Stimulated activated naive CD8-positive, alpha-beta T cell treated with anti-CD3 and anti-CD28 coated beads, Interleukin-15, Interleukin-2, amounts not matched to agents 100 U/mL and 50 U/mL, for 24 hours (primary cell): ENCODE measurements around the gene BMPR2.
"Not testable (repeated sequence)": the region's sequence is repeated elsewhere in the genome, so short reads cannot be mapped to it uniquely, and the experiment has no call there.

Experiments
- ATAC-seq: fragments of 150-1000 bp; cut with Tn5 transposase; one replicate; pipeline ENCODE4 v1.10.0; 2021
- DNase-seq: peaks from one replicate; pipeline ENCODE4 v3.0.0; 2021

Gene BMPR2

GRCh38 chr2:202375609-202376408 lies at the start of gene BMPR2:
Gene BMPR2, plus strand, starts transcription at chr2:202376327. Its CDS starts 1,148 bp downstream, at chr2:202377475.
- DNase-seq (peak; percentile 89), ATAC-seq (peak; percentile 81)

DNA sequence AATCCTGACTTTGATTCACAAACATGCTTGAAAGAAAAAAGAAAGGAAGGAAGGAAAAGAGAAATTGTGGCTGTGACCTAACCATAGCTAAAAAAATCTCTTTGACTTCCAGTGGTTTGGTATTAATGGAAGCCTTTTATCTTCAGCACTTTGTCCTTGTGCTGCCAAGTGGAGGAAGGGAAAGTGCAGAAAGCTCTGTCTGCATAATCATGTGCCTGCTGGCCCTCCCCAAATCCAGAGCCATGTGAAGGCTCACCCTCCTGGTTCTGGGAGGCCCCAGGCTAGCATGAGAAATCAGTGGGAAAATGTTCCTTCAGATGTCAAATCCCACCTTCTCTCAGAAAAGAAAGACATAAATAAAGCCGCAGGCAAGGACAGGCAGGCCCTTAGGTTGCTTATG lies 48.3 kb upstream of the BMPR2 start:
- no peak for ATAC-seq
- DNase-seq: no peak

DNA sequence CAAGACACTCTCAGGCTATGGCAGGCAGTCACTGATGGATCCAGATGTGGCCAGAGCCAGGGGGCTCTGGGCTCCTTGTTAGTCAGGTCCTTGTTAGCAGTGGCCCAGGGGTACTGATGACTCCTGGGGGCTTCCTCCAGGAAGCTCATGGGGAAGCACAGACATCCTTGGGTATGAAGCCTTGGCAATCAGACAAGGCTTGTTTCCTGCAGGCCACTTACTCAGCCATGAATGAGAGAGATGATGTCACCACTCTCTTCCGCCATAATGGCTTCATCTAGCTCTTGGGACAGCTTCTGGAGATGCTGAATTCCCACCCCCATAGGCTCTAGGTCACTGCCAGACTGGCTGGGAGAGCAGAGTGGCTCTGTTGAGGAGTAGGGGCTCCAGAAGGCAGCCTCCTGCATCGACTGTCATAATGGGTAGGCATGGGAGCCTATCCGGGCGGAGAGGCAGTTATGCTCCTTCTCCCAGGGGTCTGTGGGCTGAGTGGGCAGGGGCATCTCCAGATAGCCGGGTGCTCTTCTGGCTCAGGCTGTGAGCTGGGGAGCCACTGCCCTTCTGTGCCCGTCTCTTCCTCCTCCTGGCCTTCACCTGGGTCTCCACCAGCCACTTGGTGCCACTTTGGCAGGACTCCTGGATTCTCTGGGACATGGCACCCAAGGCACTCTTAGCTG lies 40.2 kb upstream of the BMPR2 start:
- DNase-seq: no peak
- ATAC-seq: no peak

- ATAC-seq (no peak), DNase-seq (no peak)
These were observed 39.0 kb upstream of the BMPR2 start for GRCh38 chr2:202337151-202337550.

- no peak for ATAC-seq
These were observed 38.3 kb upstream of the BMPR2 start for GRCh38 chr2:202337706-202338346.

DNA sequence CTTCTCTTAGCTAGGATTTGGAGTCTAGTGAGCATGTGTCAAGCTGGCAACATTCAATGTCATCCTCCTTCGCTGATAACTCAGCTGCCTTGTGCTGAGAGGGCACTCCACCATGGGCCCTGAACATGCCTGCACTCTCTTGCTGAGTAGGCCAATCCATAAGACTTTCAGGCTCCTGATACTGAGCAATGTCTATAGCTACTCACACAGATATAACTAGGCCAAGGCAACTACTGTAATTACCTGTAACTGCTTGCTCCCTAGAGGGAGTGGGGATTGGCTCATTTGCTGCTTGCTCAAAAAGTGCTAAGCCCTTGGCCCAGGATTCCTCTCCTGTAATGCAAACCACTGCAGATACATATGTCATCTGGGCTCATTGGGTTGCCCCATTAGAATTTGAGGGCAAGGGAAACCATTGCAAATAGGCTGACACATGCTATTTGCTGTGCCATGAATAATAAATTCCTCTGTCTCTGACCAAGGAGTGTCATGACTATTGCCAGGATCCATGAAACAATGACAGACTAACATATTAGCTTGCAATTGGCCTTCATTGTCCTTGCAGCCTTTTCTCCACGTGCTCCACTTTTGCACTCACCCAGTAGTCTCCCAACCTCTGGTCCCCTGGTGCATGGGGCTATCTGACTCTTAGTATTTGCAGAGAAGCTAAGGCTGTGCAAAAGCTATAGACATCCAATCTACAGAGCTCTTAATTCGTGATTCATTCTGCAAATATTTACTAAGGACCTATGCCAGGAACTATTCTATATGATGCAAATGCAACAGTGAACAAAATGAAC lies 36.9 kb upstream of the BMPR2 start:
- ATAC-seq (no peak), DNase-seq (no peak)

More at GRCh38 chr2:202337706-202338346, 38.3 kb upstream of the BMPR2 start:
- no peak for DNase-seq

DNA sequence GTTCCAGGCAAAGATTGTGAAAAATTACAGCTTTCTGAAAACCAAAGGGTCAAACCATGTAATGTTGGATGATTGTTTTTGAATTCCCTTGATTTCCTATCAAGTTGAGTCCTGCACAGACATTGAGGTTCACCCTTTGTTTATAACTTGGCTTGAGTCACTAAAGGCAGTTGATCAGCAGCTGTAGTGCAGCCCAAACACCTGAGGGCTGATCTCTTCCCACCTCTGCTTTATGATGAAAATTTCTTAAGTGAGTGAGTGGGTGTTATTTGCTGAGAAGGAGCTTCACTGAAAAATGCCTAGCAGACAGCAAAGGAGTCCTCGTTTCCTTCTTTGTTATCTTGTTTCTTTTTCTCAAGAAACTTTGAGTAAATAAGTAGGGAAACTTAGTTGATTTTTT lies 31.9 kb upstream of the BMPR2 start:
- no peak for DNase-seq
- ATAC-seq: no peak

- DNase-seq: no peak
These were observed 29.9 kb upstream of the BMPR2 start for GRCh38 chr2:202346180-202346579.

GRCh38 chr2:202353430-202353829 lies 22.7 kb upstream of the BMPR2 start:
- no peak for ATAC-seq
- DNase-seq: no peak

More at GRCh38 chr2:202346180-202346579, 29.9 kb upstream of the BMPR2 start:
- no peak for ATAC-seq

GRCh38 chr2:202355993-202356505 lies 20.1 kb upstream of the BMPR2 start:
- ATAC-seq (no peak), DNase-seq (no peak)

DNA sequence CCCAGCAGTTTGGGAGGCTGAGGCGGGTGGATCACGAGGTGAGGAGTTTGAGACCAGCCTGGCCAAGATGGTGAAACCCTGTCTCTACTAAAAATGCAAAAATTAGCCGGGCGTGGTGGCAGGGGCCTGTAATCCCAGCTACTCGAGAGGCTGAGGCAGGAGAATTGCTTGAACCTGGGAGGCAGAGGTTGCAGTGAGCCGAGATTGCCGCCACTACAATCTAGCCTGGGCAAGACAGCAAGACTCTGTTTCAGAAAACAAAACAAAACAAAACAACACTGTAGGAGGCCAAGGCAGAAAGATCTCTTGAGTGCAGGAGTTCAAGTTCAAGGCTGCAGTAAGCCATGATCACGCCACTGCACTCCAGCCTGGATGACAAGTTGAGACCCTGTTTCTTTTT lies 17.2 kb upstream of the BMPR2 start:
- ATAC-seq, DNase-seq: not testable (repeated sequence)

DNA sequence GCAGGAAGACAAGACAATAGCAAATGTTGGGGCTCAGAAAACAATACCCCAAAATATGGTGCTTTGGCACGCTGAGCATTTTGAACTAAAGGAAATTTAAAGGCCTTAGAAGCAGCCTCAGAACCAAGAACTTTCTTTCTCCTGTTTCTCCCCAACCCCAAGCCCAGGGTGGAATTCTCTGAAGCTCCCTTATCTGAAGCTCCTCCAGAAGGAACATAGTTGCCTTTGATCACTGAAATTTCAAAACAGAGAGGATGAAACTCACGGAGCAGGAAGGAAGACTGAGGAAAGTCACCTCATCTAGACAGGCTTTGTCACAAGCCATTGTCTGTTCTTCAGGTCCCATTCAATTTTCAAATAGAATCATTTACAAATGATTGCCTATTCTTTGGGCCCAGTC lies 15.5 kb upstream of the BMPR2 start:
- no peak for ATAC-seq
- DNase-seq: no peak

- no peak for ATAC-seq
- no peak for DNase-seq
These were observed 15.0 kb upstream of the BMPR2 start for GRCh38 chr2:202361108-202361507.

DNA sequence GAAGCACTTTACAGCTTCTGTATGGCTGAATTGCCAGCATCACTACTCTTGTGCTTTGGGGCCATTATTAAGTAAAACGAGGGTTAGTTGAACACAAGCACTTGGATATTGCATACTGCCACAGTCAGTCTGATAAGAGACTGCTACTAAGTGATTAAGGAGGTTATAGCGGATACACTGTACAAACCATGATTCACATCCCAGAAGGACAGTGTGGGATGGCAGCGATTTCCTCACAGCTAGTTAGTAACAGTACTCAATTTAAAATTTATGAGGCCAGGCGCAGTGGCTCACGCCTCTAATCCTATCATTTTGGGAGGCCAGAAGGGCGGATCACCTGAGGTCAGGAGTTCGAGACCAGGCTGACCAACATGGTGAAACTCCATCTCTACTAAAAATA lies 2.6 kb upstream of the BMPR2 start:
- no peak for DNase-seq
- no peak for ATAC-seq

DNA sequence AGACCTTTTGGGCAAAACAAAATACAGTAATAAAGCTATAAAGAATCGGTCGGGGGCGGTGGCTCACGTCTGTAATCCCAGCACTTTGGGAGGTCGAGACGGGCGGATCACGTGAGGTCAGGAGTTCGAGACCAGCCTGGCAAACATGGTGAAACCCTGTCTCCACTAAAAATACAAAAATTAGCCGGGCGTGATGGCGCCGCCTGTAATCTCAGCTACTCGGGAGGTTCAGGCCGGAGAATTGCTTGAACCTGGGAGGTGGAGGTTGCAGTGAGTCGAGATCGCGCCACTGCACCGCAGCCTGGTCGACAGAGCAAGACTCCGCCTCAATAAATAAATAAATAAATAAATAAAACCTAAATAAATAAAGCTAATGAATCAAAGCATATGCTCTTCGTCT lies 1.7 kb upstream of the BMPR2 start:
- not testable (repeated sequence) for ATAC-seq, DNase-seq

DNA sequence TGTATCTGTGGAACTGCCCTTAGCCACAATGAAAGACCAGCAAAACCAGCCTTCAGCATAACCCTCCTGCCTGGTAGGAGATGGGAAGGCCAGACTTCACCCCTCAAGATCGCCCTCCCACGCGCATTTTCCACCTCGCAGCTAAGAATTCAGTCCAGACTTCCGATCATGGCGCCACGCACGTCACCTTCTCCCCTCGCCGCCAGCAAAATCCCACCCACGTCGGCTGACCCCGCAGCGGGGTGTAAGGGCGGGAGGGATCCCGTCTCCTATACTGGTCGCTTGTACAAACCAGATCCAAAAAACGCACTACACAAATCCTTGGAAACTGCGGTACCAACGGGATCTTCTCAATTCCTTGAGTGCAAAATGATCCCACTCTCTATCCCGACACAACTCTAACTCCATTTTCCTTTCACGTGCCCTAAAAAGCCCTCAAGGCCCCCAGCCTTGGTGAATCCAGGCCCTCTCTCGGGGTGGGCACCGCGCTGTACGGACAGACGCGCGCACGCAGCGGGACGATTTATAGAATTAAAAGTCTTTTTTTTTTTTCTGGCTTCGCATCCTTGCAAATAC lies 1.0 kb upstream of the BMPR2 start:
- peak; percentile 11 for ATAC-seq
- peak; percentile 76 for DNase-seq

DNA sequence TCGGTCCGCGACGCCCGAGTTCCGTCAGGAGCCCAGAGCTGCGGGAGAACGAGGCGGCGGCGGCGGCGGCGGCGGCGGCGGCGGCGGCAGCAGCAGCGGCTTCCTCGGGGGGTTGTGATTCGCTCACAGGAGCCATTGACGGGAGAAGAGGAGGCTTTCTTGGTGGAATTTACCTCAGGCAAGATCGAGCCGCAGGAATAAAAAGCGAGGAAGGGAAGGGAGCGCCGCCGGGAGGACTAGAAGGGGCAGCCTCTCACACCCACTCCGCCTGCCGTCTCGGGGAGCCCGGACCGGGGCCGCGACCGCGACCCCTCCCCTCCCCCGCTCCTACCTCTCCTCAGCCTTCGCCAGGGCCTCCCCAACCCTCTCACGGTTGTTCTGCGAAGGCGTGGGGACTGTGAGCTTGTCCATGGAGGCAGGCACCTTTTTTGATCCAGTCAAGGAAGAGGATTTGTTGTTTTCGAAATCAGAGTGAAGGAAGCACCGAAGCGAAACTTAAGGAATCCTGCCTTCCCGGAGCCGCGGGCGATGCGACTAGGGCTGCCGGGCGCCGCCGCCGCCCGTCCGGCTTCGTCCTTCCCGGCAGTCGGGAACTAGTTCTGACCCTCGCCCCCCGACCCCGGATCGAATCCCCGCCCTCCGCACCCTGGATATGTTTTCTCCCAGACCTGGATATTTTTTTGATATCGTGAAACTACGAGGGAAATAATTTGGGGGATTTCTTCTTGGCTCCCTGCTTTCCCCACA lies 506 bp downstream of the BMPR2 start:
- DNase-seq: peak; percentile 51

DNA sequence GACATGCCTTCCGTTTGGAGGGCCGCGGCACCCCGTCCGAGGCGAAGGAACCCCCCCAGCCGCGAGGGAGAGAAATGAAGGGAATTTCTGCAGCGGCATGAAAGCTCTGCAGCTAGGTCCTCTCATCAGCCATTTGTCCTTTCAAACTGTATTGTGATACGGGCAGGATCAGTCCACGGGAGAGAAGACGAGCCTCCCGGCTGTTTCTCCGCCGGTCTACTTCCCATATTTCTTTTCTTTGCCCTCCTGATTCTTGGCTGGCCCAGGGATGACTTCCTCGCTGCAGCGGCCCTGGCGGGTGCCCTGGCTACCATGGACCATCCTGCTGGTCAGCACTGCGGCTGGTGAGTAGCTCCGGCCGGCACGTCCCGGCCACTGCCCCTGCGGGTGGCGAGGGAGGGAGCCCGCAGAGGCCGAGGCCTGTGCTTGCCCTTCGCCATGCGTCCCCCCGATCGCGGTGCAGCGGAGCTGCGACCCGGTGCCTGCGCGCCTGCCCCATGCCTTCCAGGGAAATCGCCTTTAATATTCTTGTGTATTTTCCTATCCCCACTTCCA lies 1.2 kb downstream of the BMPR2 start:
- peak; percentile 41 for DNase-seq

More for the DNA sequence above, 506 bp downstream of the BMPR2 start:
- peak; percentile 9 for ATAC-seq

GRCh38 chr2:202378001-202378400 lies 1.9 kb downstream of the BMPR2 start:
- ATAC-seq: no peak
- no peak for DNase-seq

More for the DNA sequence above, 1.2 kb downstream of the BMPR2 start:
- ATAC-seq: no peak

GRCh38 chr2:202378662-202379358 lies 2.7 kb downstream of the BMPR2 start:
- no peak for ATAC-seq
- DNase-seq: no peak
